SHP77 (cell line): ENCODE data around the gene PCDHB7.
"Not testable (repeated sequence)": the region's sequence is repeated elsewhere in the genome, so short reads cannot be mapped to it uniquely, and the experiment has no call there.

Experiments
- DNase-seq, 2 experiments: peaks; one replicate each; lab custom pipeline; 2025; lab: John Stamatoyannopoulos, UW

Gene PCDHB7

GRCh38 chr5:141224844-141225243 is 52.4 kb downstream of the PCDHB7 start:
- DNase-seq: not testable (repeated sequence)

GRCh38 chr5:141225421-141225820 is 53.0 kb downstream of the PCDHB7 start:
- not testable (repeated sequence) for DNase-seq
